Mammary epithelial cell (primary cell): ENCODE data around the gene ATXN10.

ENCODE experiments used
- EZH2 ChIP-seq: IDR thresholded peaks from 2 replicates; pipeline ENCODE4 v1.6.1; 2012; ENCODE audit warnings: low read length, inconsistent platforms, borderline replicate concordance
- TF ChIP-seq, protein P1 (sequence below), 2 donors: IDR thresholded peaks in 1 of 2; conservative IDR thresholded peaks in 1 of 2; 2 replicates each; pipeline ENCODE4 v1.5.1; 2011 to 2012; ENCODE audit warnings: inconsistent platforms in 2 of 2, low read length in 2 of 2, mild to moderate bottlenecking in 2 of 2, control low read depth in 1 of 2, low read depth in 1 of 2; ENCODE audit not compliant: insufficient read depth in 1 of 2; ENCODE audit errors: extremely low read depth in 1 of 2

DNA sequence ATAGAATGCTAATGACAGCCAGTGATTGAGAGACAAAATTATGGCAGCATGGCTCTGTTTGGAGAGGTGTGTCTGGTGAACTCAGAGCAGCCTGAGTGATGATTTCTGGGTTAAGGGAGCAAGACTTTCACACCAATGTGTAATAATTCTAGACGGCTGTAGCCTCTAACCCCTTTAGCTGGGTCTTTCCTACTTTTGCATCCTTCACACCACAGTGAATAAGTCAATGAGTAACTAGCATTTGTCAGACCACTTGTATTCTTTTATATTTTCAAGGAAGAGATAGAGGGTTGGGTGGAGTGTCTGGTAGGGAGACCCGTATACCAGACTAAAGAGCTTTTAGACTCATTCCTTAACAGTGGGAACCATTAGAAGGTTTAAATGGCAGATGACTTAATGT, 50.4 kb downstream of the ATXN10 start:
- TF ChIP-seq, protein P1, sequence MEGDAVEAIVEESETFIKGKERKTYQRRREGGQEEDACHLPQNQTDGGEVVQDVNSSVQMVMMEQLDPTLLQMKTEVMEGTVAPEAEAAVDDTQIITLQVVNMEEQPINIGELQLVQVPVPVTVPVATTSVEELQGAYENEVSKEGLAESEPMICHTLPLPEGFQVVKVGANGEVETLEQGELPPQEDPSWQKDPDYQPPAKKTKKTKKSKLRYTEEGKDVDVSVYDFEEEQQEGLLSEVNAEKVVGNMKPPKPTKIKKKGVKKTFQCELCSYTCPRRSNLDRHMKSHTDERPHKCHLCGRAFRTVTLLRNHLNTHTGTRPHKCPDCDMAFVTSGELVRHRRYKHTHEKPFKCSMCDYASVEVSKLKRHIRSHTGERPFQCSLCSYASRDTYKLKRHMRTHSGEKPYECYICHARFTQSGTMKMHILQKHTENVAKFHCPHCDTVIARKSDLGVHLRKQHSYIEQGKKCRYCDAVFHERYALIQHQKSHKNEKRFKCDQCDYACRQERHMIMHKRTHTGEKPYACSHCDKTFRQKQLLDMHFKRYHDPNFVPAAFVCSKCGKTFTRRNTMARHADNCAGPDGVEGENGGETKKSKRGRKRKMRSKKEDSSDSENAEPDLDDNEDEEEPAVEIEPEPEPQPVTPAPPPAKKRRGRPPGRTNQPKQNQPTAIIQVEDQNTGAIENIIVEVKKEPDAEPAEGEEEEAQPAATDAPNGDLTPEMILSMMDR (conservative IDR thresholded peaks at IDR 0.05 in 1 of 2, IDR thresholded peaks at IDR 0.05 in 1 of 2; ENCODE audit: extremely low read depth in 1 of 2, insufficient read depth in 1 of 2, low read depth in 1 of 2, low read length in 2 of 2), result no peak
- no peak for TF ChIP-seq EZH2
